Left forelimb (tissue), 1 donor: ENCODE results near the gene COL19A1.
A peak's percentile ranks its signal among the peaks of the same experiment; 100 is the strongest.
"Not testable (repeated sequence)": the region's sequence is repeated elsewhere in the genome, so short reads cannot be mapped to it uniquely, and the experiment has no call there.

Source experiments
- DNase-seq: peaks from one replicate; pipeline ENCODE4 v3.0.0-alpha.2; 2018; ENCODE audit warnings: low spot score

The COL19A1 gene

GRCh38 chr6:69866770-69867638 lies 648 bp downstream of the COL19A1 start:
- peak; percentile 73 for DNase-seq

- DNase-seq: no peak
Measured at GRCh38 chr6:69867639-69867976, 1.3 kb downstream of the COL19A1 start.

- no peak for DNase-seq
Measured at GRCh38 chr6:69868252-69868804, 2.0 kb downstream of the COL19A1 start.

GRCh38 chr6:69868961-69869360 lies 2.6 kb downstream of the COL19A1 start:
- DNase-seq: no peak

- no peak for DNase-seq
Measured at GRCh38 chr6:69871107-69871506, 4.8 kb downstream of the COL19A1 start.

- no peak for DNase-seq
Measured at GRCh38 chr6:69873291-69873690, 6.9 kb downstream of the COL19A1 start.

GRCh38 chr6:69875715-69876114 lies 9.4 kb downstream of the COL19A1 start:
- no peak for DNase-seq

GRCh38 chr6:69878795-69879194 lies 12.4 kb downstream of the COL19A1 start:
- DNase-seq: no peak

- DNase-seq: no peak
Measured at GRCh38 chr6:69880601-69881000, 14.2 kb downstream of the COL19A1 start.

GRCh38 chr6:69881322-69882151 lies 15.2 kb downstream of the COL19A1 start:
- DNase-seq: no peak

GRCh38 chr6:69883551-69883950 lies 17.2 kb downstream of the COL19A1 start:
- no peak for DNase-seq

GRCh38 chr6:69884231-69884630 lies 17.9 kb downstream of the COL19A1 start:
- no peak for DNase-seq

- DNase-seq: no peak
Measured at GRCh38 chr6:69887026-69887425, 20.7 kb downstream of the COL19A1 start.

- no peak for DNase-seq
Measured at GRCh38 chr6:69887714-69888345, 21.5 kb downstream of the COL19A1 start.

GRCh38 chr6:69888482-69889233 lies 22.3 kb downstream of the COL19A1 start:
- DNase-seq: no peak

GRCh38 chr6:69889234-69889974 lies 23.0 kb downstream of the COL19A1 start:
- not testable (repeated sequence) for DNase-seq

- DNase-seq: not testable (repeated sequence)
Measured at GRCh38 chr6:69892561-69892960, 26.2 kb downstream of the COL19A1 start.

- not testable (repeated sequence) for DNase-seq
Measured at GRCh38 chr6:69893266-69893665, 26.9 kb downstream of the COL19A1 start.

- DNase-seq: no peak
Measured at GRCh38 chr6:69894578-69895347, 28.4 kb downstream of the COL19A1 start.

GRCh38 chr6:69895396-69895795 lies 29.0 kb downstream of the COL19A1 start:
- DNase-seq: no peak
